Measurements from ENCODE around the gene GNAZ.

Gene GNAZ

DNA sequence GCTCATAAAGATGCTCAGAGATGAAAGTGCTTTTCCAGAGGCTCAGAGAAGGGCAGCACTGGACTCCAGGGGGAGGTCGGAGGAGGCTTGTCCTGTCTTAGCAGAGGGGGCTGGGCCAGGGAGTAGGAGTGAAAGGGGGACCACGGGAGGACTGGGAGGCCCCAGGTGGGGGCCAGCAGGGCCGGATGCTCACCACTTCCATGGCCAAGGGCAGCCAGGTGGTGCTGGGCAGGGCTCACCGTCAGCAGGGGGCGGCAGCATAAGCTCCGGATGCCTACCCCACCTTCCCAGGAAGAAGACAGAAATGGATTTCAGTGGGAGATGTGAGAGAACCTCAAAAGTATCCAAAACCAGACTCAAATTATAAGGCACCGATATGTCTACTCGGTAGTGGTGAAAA, 86.0 kb downstream of the GNAZ start:
- Histone ChIP-seq H3K4me3 (ENCODE audit: low read depth, low read length) (no peak overlapping the region), H3K36me3 (ENCODE audit: control insufficient read depth, insufficient read depth, low read length) (no peaks in the 10 kb centered on the region), H3K27me3 (ENCODE audit: control insufficient read depth, insufficient read depth, low read length) (no peaks in the 10 kb centered on the region), H3K27ac (ENCODE audit: low read depth, low read length) (no peak overlapping the region), H3K9me3 (ENCODE audit: control insufficient read depth, insufficient read depth, low read depth, low read length) (no peaks in the 10 kb centered on the region), H3K4me1 (ENCODE audit: control insufficient read depth, insufficient read depth, low read length) (peaks cover 22% of the 10 kb centered on the region), H3K9ac (ENCODE audit: low read length) (no peak overlapping the region)

- no peak overlapping the region for H3K9ac ChIP-seq (ENCODE audit: low read length)
- H3K4me3 ChIP-seq (ENCODE audit: low read depth, low read length), result no peak overlapping the region
- H3K27ac ChIP-seq (ENCODE audit: low read depth, low read length), result no peak overlapping the region
Observed at GRCh38 chr22:23157560-23158515, 87.5 kb downstream of the GNAZ start.

GRCh38 chr22:23158516-23159290, 88.4 kb downstream of the GNAZ start:
- no peak overlapping the region for H3K4me3 ChIP-seq (ENCODE audit: low read depth, low read length)
- H3K27ac ChIP-seq (ENCODE audit: low read depth, low read length), result no peak overlapping the region

More at GRCh38 chr22:23157560-23158515, 87.5 kb downstream of the GNAZ start:
- Histone ChIP-seq H3K36me3 (ENCODE audit: control insufficient read depth, insufficient read depth, low read length) (no peaks in the 10 kb centered on the region), H3K4me1 (ENCODE audit: control insufficient read depth, insufficient read depth, low read length) (peaks cover 14% of the 10 kb centered on the region), H3K9me3 (ENCODE audit: control insufficient read depth, insufficient read depth, low read depth, low read length) (no peaks in the 10 kb centered on the region), H3K27me3 (ENCODE audit: control insufficient read depth, insufficient read depth, low read length) (no peaks in the 10 kb centered on the region)

GRCh38 chr22:23159291-23159630, 88.9 kb downstream of the GNAZ start:
- Histone ChIP-seq H3K36me3 (ENCODE audit: control insufficient read depth, insufficient read depth, low read length) (no peaks in the 10 kb centered on the region), H3K4me1 (ENCODE audit: control insufficient read depth, insufficient read depth, low read length) (peaks cover 14% of the 10 kb centered on the region), H3K9me3 (ENCODE audit: control insufficient read depth, insufficient read depth, low read depth, low read length) (no peaks in the 10 kb centered on the region), H3K27me3 (ENCODE audit: control insufficient read depth, insufficient read depth, low read length) (no peaks in the 10 kb centered on the region), H3K27ac (ENCODE audit: low read depth, low read length) (no peak overlapping the region), H3K4me3 (ENCODE audit: low read depth, low read length) (no peak overlapping the region), H3K9ac (ENCODE audit: low read length) (no peak overlapping the region)

More at GRCh38 chr22:23158516-23159290, 88.4 kb downstream of the GNAZ start:
- no peak overlapping the region for H3K9ac ChIP-seq (ENCODE audit: low read length)
- no peaks in the 10 kb centered on the region for H3K27me3 ChIP-seq (ENCODE audit: control insufficient read depth, insufficient read depth, low read length)
- no peaks in the 10 kb centered on the region for H3K36me3 ChIP-seq (ENCODE audit: control insufficient read depth, insufficient read depth, low read length)
- peaks cover 14% of the 10 kb centered on the region for H3K4me1 ChIP-seq (ENCODE audit: control insufficient read depth, insufficient read depth, low read length)
- H3K9me3 ChIP-seq (ENCODE audit: control insufficient read depth, insufficient read depth, low read depth, low read length), result no peaks in the 10 kb centered on the region

GRCh38 chr22:23161029-23161428, 90.7 kb downstream of the GNAZ start:
- Histone ChIP-seq H3K9ac (ENCODE audit: low read length) (no peak overlapping the region), H3K9me3 (ENCODE audit: control insufficient read depth, insufficient read depth, low read depth, low read length) (no peaks in the 10 kb centered on the region), H3K4me3 (ENCODE audit: low read depth, low read length) (no peak overlapping the region), H3K27ac (ENCODE audit: low read depth, low read length) (no peak overlapping the region), H3K36me3 (ENCODE audit: control insufficient read depth, insufficient read depth, low read length) (no peaks in the 10 kb centered on the region), H3K4me1 (ENCODE audit: control insufficient read depth, insufficient read depth, low read length) (peaks cover 14% of the 10 kb centered on the region), H3K27me3 (ENCODE audit: control insufficient read depth, insufficient read depth, low read length) (no peaks in the 10 kb centered on the region)

DNA sequence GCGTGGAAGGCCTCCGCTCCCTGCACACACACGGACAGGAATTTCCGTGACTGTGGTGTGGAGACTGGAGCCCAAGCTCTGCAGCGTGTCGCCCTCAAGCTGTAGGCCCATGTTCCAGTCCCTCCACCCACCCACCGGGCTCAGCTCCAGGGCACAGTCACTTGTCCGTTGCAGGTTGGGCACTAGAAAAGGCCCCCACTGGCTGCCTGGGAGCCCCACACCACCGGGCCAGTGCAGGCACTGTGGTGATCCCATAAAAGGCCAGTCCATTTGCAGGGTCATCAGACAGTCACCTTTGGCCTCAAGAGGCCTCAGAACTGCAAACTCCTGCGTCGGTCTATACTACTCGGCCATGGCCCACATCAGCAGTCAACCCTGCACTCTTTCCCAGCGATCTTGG, 91.3 kb downstream of the GNAZ start:
- H3K9ac ChIP-seq (ENCODE audit: low read length), result no peak overlapping the region
- no peak overlapping the region for H3K27ac ChIP-seq (ENCODE audit: low read depth, low read length)
- H3K4me1 ChIP-seq (ENCODE audit: control insufficient read depth, insufficient read depth, low read length), result peaks cover 9% of the 10 kb centered on the region

DNA sequence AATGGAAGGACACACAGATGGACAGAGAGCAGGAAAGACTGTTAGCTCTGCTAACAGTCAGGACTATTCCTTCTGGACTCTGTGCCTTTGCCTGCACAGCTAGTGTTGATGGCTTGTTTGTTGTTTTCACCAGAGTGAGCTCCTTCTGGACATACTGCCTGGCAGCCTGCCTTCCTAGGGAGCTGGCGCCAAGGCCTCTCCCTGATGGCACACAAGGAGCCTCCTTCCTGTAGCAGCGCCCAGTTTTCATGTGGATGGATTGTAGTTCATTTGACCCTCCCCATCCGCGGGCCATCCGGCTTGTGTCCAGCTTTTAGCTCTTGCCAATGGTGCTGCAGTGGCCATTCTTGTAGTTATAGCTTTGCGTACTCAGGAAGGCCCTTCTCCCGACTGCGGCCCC, 93.3 kb downstream of the GNAZ start:
- H3K27me3 ChIP-seq (ENCODE audit: control insufficient read depth, insufficient read depth, low read length), result no peaks in the 10 kb centered on the region
- H3K4me1 ChIP-seq (ENCODE audit: control insufficient read depth, insufficient read depth, low read length), result peaks cover 6% of the 10 kb centered on the region; the same call in 1 of the 2 replicates
- no peaks in the 10 kb centered on the region for H3K36me3 ChIP-seq (ENCODE audit: control insufficient read depth, insufficient read depth, low read length)
- H3K9me3 ChIP-seq (ENCODE audit: control insufficient read depth, insufficient read depth, low read depth, low read length), result no peaks in the 10 kb centered on the region
- no peak overlapping the region for H3K9ac ChIP-seq (ENCODE audit: low read length)
- H3K27ac ChIP-seq (ENCODE audit: low read depth, low read length), result no peak overlapping the region
- no peak overlapping the region for H3K4me3 ChIP-seq (ENCODE audit: low read depth, low read length)

More for the DNA sequence above, 91.3 kb downstream of the GNAZ start:
- no peaks in the 10 kb centered on the region for H3K36me3 ChIP-seq (ENCODE audit: control insufficient read depth, insufficient read depth, low read length)
- H3K27me3 ChIP-seq (ENCODE audit: control insufficient read depth, insufficient read depth, low read length), result no peaks in the 10 kb centered on the region
- H3K4me3 ChIP-seq (ENCODE audit: low read depth, low read length), result no peak overlapping the region
- no peaks in the 10 kb centered on the region for H3K9me3 ChIP-seq (ENCODE audit: control insufficient read depth, insufficient read depth, low read depth, low read length)

DNA sequence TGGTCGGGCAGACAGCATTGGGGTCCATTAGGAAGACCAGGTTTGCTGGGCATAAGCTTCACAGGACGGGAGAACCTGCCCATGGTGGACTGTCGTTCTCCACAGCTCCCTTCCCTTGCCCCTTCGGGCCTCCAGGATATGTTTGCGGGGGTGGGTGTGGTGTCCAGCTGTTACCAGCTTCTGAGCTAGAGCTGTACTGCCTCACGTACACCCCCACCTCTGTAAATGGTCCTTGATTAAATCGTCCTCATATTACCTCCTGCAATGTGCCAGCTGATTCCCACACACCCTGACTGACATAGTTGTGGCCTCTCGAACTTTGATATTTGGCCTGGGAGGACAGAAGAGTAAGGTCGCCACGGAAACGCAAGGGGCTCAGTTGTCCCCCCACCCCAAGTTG, 93.8 kb downstream of the GNAZ start:
- Histone ChIP-seq H3K27ac (ENCODE audit: low read depth, low read length) (no peak overlapping the region), H3K36me3 (ENCODE audit: control insufficient read depth, insufficient read depth, low read length) (no peaks in the 10 kb centered on the region), H3K27me3 (ENCODE audit: control insufficient read depth, insufficient read depth, low read length) (no peaks in the 10 kb centered on the region), H3K9me3 (ENCODE audit: control insufficient read depth, insufficient read depth, low read depth, low read length) (no peaks in the 10 kb centered on the region), H3K4me1 (ENCODE audit: control insufficient read depth, insufficient read depth, low read length) (peaks cover 6% of the 10 kb centered on the region; the same call in 1 of the 2 replicates), H3K9ac (ENCODE audit: low read length) (no peak overlapping the region), H3K4me3 (ENCODE audit: low read depth, low read length) (no peak overlapping the region)

- peaks cover 6% of the 10 kb centered on the region; the same call in 1 of the 2 replicates for H3K4me1 ChIP-seq (ENCODE audit: control insufficient read depth, insufficient read depth, low read length)
- no peaks in the 10 kb centered on the region for H3K9me3 ChIP-seq (ENCODE audit: control insufficient read depth, insufficient read depth, low read depth, low read length)
- no peaks in the 10 kb centered on the region for H3K27me3 ChIP-seq (ENCODE audit: control insufficient read depth, insufficient read depth, low read length)
- H3K27ac ChIP-seq (ENCODE audit: low read depth, low read length), result no peak overlapping the region
- H3K9ac ChIP-seq (ENCODE audit: low read length), result no peak overlapping the region
- no peak overlapping the region for H3K4me3 ChIP-seq (ENCODE audit: low read depth, low read length)
- H3K36me3 ChIP-seq (ENCODE audit: control insufficient read depth, insufficient read depth, low read length), result no peaks in the 10 kb centered on the region
Observed at GRCh38 chr22:23166042-23166831, 95.9 kb downstream of the GNAZ start.

DNA sequence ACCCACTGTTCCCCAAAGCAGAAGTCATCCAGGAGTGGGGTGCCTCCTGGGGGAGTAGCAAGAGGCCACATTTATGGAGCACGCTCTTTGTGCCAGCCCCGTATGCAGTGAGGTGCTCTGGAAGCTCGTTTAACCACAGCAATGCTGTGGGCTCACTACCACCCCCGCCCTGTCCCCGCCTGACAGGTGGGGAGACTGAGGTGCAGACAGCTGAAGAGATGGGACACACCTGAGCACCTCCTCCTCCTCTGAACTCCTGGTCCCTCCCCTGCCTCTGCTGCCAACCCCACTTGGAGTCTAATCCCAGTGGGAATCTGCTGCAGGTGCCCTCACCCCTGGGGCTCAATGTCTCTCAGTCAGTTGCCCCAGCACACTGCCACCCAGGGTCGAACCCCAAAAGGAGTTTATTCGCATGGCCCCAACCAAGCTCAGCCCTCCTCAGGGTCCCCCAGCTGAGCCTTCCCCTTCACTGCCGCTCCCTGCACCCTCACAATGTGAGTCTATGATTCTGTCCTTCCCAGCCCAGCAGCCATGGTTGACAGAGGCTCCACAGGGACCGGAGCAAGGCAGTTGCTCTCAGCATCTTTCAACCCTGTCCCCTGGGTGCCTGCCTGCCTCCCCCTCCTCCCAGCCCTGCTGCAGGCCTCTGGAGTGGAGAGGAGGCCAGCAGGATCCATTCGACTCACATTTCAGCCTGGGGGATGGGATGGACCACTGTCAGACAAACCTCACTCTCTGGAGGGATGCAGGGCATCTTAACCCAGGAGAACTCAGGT, 96.7 kb downstream of the GNAZ start:
- Histone ChIP-seq H3K36me3 (ENCODE audit: control insufficient read depth, insufficient read depth, low read length) (no peaks in the 10 kb centered on the region), H3K9ac (ENCODE audit: low read length) (no peak overlapping the region), H3K9me3 (ENCODE audit: control insufficient read depth, insufficient read depth, low read depth, low read length) (no peaks in the 10 kb centered on the region), H3K27me3 (ENCODE audit: control insufficient read depth, insufficient read depth, low read length) (no peaks in the 10 kb centered on the region), H3K4me3 (ENCODE audit: low read depth, low read length) (no peak overlapping the region), H3K27ac (ENCODE audit: low read depth, low read length) (no peak overlapping the region), H3K4me1 (ENCODE audit: control insufficient read depth, insufficient read depth, low read length) (peaks cover 6% of the 10 kb centered on the region; the same call in 1 of the 2 replicates)

Measured in HUES6 (cell line).